NCI-H1436 treated with DMSO at 0.1 percent for 48 hours (cell line): ENCODE data around the gene ATXN7.

Source experiments
- DNase-seq: peaks from one replicate; lab custom pipeline; 2025; lab: John Stamatoyannopoulos, UW

Gene ATXN7

DNA sequence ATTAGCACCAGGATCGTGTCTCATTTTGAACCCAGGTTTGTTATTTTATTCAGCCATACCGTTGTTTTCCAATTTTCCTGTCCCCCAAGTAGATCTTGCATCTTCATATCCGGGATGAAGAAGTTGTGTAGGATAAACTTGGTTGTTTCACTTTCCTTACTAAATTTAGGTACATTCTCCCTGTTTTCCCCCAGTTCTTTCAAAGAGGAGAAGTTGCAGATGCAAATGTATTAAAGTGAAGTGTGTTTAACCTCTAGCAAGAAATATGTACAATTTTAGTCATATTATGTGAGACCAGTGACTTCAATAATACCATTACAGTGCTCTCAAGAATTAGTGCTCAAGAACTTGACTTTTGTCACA lies 1.3 kb downstream of the ATXN7 start:
- no peak for DNase-seq

GRCh38 chr3:63867225-63867624 lies 3.6 kb downstream of the ATXN7 start:
- DNase-seq, result no peak

GRCh38 chr3:63869940-63870614 lies 6.4 kb downstream of the ATXN7 start:
- DNase-seq, result no peak

- no peak for DNase-seq
Observed at GRCh38 chr3:63870615-63871005, 6.9 kb downstream of the ATXN7 start.

- no peak for DNase-seq
Observed at GRCh38 chr3:63872135-63872924, 8.7 kb downstream of the ATXN7 start.

DNA sequence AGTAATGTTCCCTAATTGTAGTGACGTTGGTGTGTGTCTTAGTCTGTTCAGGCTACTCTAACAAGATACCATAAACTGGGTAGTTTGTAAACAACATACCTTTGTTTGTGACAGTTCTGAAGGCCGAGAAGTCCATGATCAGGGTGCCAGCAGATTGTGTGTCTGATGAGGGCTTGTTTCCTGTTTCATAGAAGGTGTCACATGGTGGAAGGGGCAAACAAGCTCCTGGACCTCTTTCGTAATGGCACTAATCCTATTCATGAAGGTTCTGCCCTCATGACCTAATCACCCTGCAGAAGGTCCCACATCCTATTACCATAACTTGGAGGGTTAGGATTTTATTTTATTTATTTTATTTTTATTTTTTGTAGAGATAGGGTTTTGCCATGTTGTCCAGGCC lies 11.1 kb downstream of the ATXN7 start:
- DNase-seq, result no peak

GRCh38 chr3:63875510-63875909 lies 11.8 kb downstream of the ATXN7 start:
- no peak for DNase-seq

DNA sequence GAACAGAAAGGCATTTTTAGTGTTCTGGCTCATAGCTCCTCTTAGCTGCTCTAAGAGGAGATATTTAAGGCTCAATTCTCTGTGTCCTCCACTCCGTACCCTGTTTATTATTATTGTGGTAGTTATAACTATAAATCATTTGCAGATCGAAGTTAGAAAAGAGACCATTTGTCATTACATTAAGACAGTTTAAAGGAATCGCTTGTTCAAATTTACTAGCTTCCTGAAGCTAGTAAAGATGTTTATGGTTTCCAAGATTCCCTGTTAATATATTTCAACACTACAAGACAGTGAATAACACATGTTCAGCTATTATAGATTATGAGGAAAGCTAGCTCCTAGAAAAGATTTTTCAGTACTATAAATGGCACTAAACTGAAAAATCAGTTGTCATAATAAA lies 12.6 kb downstream of the ATXN7 start:
- DNase-seq, result no peak

DNA sequence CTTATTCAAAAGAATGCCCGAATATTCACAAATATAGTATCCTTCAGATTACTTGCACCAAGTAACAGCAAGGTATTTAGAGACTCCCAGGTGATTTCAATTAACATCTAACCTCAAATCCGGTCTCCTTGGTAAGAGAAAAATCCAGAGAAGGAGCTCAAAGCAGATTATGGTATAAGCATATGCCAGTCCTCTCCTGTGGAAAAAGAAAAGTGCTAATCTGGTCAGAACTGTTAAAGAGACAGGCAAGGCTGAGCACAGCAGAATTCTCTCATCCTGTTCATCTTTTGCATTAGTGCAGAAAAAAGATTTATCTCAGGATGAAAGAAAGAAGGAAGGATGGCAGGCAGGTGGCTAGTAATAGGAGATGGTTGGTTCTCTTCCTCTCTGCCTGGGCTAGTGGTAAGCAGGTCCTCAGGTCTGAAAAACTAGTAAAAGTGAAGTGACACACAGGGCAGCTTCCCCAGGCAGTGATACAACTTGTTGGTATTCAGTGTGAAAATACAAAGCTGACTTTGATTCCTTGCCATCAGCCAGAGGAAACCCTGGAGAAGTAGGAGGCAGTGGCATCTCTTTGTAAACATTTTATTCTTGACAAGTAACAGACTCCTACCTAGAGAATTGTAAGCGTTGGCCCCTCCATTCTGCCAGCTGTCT lies 14.2 kb downstream of the ATXN7 start:
- DNase-seq, result no peak

DNA sequence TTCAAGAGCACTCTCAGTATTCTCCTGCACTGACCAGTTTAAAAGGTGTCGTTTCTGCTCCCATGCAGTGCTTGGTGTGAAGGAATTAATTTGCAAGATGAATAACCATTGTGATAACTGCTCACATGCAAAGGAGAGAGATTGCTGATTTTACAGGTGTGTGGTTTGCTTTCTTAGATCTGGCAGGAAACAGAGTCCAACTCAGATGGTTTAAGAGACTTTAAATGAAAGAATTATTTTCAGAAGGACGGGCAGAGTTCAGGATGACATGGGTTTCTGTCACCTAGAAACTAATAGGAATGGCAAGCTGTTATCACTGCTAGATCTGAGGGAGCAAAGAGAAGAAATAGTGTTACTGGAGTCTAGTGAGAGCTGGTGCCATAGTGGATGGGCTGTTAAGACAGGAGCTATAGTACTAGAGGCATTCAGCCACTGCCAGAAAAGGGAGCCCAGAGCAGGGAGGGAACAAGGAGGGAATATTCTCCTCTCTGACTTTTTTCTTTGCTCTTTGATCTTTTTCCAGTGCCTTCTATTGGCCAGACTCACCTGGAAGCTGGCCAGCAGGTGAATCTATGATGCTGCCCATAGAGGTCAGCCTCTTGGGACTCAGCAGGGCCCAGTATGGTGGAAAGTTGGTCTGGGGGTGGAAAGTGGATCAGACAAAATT lies 14.9 kb downstream of the ATXN7 start:
- DNase-seq, result no peak

DNA sequence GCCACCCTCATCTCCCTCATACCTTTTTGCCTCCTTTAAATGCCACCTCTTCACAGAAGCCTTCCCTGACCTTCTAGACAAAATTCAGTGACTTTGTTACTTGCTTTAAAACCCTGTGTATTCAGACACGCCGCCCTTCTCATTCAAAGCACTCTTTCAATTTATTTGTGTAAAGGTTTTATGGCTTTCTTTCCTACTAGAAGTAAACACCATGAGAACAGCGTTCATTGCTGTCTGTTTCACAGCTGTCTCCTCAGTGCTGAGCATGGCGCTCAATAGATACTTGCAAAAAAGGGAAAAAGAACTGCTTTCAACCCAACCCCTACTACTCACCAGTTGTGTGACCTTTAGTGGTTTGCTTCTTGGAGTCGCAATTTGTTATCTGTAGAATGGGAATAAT lies 17.0 kb downstream of the ATXN7 start:
- no peak for DNase-seq

GRCh38 chr3:63886858-63887257 lies 23.2 kb downstream of the ATXN7 start:
- DNase-seq, result no peak

DNA sequence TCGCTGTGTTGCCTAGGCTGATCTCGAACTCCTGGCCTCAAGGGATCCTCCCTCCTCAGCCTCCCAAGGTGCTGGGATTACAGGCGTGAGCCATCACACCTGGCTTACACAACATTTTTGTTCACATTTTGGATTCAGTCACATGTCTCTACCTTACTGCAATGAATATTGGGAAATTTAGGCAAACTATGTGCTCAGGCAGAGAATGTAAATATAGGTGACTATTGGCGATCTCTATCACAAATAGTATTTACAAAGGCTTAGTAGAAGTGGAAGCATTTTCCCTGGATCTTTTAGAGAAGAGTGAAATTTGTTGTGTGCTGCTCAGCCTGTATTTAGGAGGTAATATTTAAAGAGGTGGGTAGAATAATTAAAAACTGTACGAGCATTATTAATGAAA lies 27.9 kb downstream of the ATXN7 start:
- DNase-seq, result no peak

- DNase-seq, result no peak
Observed at GRCh38 chr3:63892773-63893352, 29.2 kb downstream of the ATXN7 start.

DNA sequence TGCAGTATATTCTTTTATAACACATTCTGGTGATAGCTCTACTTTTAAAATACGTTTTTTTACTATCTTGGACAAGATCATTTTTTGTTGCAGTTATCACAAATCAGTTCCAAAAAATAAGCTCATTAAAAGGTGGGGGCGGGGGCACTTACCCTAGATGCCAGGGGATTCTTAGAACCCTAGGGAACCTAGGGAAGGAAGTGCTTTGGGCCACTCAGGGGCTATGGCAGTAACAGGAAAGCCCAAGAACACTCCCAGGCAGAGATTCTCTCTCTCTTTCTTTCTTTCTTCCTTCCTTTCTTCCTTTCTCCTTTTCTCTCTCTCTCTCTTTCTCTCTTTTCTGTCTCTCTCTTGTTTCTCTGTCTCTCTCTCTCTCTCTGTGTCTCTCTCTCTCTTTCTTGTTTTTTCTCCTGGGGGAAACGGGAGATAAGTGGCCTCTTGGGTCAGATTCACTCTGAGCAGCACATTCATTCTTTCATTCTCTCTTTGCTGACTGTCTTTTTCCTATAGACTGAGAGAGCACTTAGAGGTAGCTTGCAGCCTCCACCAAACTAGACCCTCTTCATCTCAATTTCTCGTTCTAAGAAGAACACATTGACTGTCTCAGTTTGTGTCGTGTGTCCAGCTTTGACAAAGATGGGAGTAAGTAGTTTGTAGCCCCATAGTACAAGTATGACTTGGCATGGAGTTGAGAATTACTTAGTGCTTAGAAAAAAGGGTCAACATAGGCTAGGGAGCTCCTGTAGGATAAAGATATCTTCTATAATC lies 31.9 kb downstream of the ATXN7 start:
- DNase-seq, result no peak

- DNase-seq, result no peak
Observed at GRCh38 chr3:63896332-63897030, 32.8 kb downstream of the ATXN7 start.

DNA sequence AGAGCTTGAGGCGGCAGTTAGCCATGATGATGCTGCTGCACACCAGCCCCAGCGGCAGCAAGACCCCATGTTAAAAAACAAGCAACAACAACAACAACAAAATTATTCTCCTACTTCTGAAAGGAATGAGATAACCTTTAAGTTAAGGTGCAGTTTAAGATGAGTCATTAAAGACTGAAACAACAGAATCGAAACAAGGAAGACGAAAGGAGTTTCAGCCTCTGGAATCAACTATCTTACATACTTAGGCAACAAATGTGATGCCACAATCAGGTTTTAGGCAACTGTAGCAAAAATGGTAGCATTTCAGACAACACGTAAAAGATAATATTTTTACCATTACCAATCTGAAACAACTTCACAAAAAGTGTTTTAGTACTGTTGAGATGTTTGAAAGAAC lies 36.3 kb downstream of the ATXN7 start:
- no peak for DNase-seq

- DNase-seq, result no peak
Observed at GRCh38 chr3:63900459-63900858, 36.8 kb downstream of the ATXN7 start.

GRCh38 chr3:63905731-63906620 lies 42.3 kb downstream of the ATXN7 start:
- DNase-seq, result no peak
